Hepatocyte (in vitro differentiated cells): ENCODE data around the gene MUC6. TPM values are rescaled to one million over a fixed set of nuclear protein-coding genes. Genes with fewer than 3 reads are reported as not detected.

Experiments
- DNase-seq: peaks from one replicate; pipeline ENCODE4 v3.0.0-alpha.2; 2016; ENCODE audit warnings: low spot score
- H2AFZ ChIP-seq: fragments of 200-600 bp; sonication (generic); 2 replicates; pipeline ENCODE4 v1.6.0; 2016; ENCODE audit warnings: antibody characterized with exemption, mild to moderate bottlenecking
- H3K27ac ChIP-seq: fragments of 200-600 bp; sonication (generic); 2 replicates; pipeline ENCODE4 v1.5.1; 2016; ENCODE audit warnings: mild to moderate bottlenecking
- H3K27me3 ChIP-seq: fragments of 200-600 bp; sonication (generic); 2 replicates; pipeline ENCODE4 v1.6.1; 2016
- H3K36me3 ChIP-seq: fragments of 200-600 bp; sonication (generic); replicated peaks from 2 replicates; pipeline ENCODE4 v1.5.1; 2016; ENCODE audit warnings: low read depth; ENCODE audit not compliant: insufficient read depth
- H3K4me1 ChIP-seq: fragments of 200-600 bp; sonication (generic); 2 replicates; pipeline ENCODE4 v1.5.1; 2016; ENCODE audit warnings: mild to moderate bottlenecking, moderate library complexity; ENCODE audit not compliant: insufficient read depth
- H3K4me2 ChIP-seq: fragments of 200-600 bp; sonication (generic); 2 replicates; pipeline ENCODE4 v1.6.0; 2016
- H3K4me3 ChIP-seq: fragments of 200-600 bp; sonication (generic); 2 replicates; pipeline ENCODE4 v1.5.1; 2016; ENCODE audit warnings: mild to moderate bottlenecking
- H3K79me2 ChIP-seq: fragments of 200-600 bp; sonication (generic); 2 replicates; pipeline ENCODE4 v1.6.0; 2017; ENCODE audit warnings: mild to moderate bottlenecking
- H3K9me2 ChIP-seq: fragments of 200-600 bp; sonication (generic); replicated peaks from 2 replicates; pipeline ENCODE4 v1.6.0; 2017; ENCODE audit warnings: mild to moderate bottlenecking; ENCODE audit not compliant: insufficient read depth
- H3K9me3 ChIP-seq: fragments of 200-600 bp; sonication (generic); 2 replicates; pipeline ENCODE4 v1.5.1; 2016; ENCODE audit warnings: low read depth, mild to moderate bottlenecking
- H4K20me1 ChIP-seq: fragments of 200-600 bp; sonication (generic); 2 replicates; pipeline ENCODE4 v1.6.0; 2016; ENCODE audit warnings: mild to moderate bottlenecking; ENCODE audit not compliant: insufficient read depth, poor library complexity, severe bottlenecking
- EZH2 ChIP-seq: fragments of 200-600 bp; sonication (generic); IDR thresholded peaks from 2 replicates; pipeline ENCODE4 v1.6.1; 2016; ENCODE audit warnings: antibody characterized with exemption, mild to moderate bottlenecking, borderline replicate concordance
- EZH2phosphoT487 ChIP-seq: fragments of 200-600 bp; sonication (generic); IDR thresholded peaks from one replicate; pipeline ENCODE4 v1.6.1; 2018; ENCODE audit warnings: antibody characterized with exemption, mild to moderate bottlenecking, low read depth, moderate library complexity; ENCODE audit not compliant: unreplicated experiment, severe bottlenecking
- WGBS: methylation state at CpG from one replicate; pipeline ENCODE4 v1.1.6; 2016; ENCODE audit warnings: low lambda C conversion rate; ENCODE audit errors: missing lambda C conversion rate; 5-methylcytosine and 5-hydroxymethylcytosine counted together
- polyA plus RNA-seq: library from polyadenylated mRNA; unstranded; fragments of >200 nt; fragmentation: Nextera tagmentation; extraction: Ambion mirVana; gene quantifications from 2 replicates; pipeline ENCODE4 v1.2.1, GENCODE V29; 2016
- total RNA-seq: library from RNA; depleted of rRNA; stranded (reverse); fragments of >200 nt; gene quantifications from 2 replicates; pipeline ENCODE4 v1.2.3, GENCODE V29; 2014
- TF ChIP-seq, protein P1 (sequence below): fragments of 200-600 bp; sonication (generic); IDR thresholded peaks from 2 replicates; pipeline ENCODE4 v1.5.1; 2016; ENCODE audit warnings: antibody characterized with exemption, mild to moderate bottlenecking; ENCODE audit not compliant: poor library complexity

MUC6 gene
- total and polyA plus RNA-seq, 2 experiments from 2014 or later = not detected

DNA sequence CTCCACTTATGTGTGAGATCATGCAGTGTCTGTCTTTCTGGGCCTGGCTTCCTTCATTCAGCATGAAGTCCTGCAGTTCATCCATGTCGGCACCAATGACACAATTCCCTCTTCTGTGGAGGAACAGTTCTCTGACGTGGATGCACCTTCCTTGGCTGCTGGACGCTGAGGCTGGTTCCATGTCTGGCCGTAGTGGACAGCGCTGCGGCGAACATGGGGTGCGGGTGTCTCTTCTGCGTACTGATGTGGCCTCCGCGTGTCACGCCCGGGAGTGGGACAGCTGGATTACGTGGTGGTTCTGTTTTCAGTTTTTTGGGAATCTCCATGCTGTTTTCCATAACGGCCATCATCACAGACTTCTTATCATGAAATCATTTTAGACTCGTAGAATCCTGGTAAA, 21.3 kb upstream of the MUC6 start:
- no peaks in the 10 kb centered on the region for H4K20me1 ChIP-seq
- no peak overlapping the region for H2AFZ ChIP-seq
- TF ChIP-seq EZH2phosphoT487 (no peak), EZH2 (no peak)
- TF ChIP-seq, protein P1, sequence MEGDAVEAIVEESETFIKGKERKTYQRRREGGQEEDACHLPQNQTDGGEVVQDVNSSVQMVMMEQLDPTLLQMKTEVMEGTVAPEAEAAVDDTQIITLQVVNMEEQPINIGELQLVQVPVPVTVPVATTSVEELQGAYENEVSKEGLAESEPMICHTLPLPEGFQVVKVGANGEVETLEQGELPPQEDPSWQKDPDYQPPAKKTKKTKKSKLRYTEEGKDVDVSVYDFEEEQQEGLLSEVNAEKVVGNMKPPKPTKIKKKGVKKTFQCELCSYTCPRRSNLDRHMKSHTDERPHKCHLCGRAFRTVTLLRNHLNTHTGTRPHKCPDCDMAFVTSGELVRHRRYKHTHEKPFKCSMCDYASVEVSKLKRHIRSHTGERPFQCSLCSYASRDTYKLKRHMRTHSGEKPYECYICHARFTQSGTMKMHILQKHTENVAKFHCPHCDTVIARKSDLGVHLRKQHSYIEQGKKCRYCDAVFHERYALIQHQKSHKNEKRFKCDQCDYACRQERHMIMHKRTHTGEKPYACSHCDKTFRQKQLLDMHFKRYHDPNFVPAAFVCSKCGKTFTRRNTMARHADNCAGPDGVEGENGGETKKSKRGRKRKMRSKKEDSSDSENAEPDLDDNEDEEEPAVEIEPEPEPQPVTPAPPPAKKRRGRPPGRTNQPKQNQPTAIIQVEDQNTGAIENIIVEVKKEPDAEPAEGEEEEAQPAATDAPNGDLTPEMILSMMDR = no peak
- H3K27me3 ChIP-seq = no peaks in the 10 kb centered on the region
- DNase-seq = no peak
- no peak overlapping the region for H3K27ac ChIP-seq
- peaks cover 6% of the 10 kb centered on the region for H3K4me1 ChIP-seq
- no peak overlapping the region for H3K4me3 ChIP-seq
- WGBS = 88% methylated on average over 16 of the region's 16 CpGs
- no peaks in the 10 kb centered on the region for H3K36me3 ChIP-seq
- H3K9me2 ChIP-seq = no peaks in the 10 kb centered on the region
- no peaks in the 10 kb centered on the region for H3K79me2 ChIP-seq
- H3K9me3 ChIP-seq = no peaks in the 10 kb centered on the region
- no peak overlapping the region for H3K4me2 ChIP-seq

DNA sequence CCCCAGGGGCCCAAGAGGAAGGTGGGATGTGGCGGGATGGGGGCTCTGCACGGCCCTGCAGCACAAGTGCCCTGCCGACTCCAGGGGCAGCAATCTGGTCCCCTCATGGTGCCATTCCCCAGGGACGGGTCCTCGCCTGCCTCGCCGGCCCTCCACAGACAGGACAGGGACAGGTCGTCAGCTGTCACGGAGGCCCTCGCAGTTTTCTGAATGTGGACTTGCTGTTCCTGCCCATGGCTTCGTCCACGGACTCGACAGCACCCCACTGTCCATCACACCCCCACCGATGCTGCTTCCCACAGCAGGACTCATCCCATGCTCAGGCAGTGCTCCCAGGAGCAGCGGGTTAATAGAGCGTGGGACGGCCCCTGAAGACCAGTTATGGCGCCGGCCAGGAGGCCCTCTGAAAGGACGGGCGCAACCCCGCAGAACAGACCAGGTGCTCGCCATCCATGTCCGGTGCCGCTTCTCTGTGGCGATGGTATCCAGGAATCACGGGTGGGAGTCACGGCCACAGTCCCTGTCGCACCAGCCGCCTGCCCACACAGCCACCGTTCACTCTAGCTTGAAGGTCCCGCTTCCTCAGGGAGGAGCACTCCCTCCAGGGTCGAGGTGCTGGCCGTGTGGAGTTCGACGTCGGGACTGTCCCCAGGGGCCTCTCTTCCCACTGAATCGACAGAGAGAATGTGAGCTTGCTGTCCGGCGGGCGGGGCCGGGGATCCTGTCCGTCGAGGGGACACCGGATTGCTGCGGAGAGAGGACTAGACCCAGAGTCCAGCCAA, 19.7 kb upstream of the MUC6 start:
- H3K4me1 ChIP-seq = peaks cover 6% of the 10 kb centered on the region
- H3K36me3 ChIP-seq = no peaks in the 10 kb centered on the region
- 92% methylated on average over 44 of the region's 46 CpGs for WGBS
- H3K79me2 ChIP-seq = no peaks in the 10 kb centered on the region
- H3K9me3 ChIP-seq = no peaks in the 10 kb centered on the region
- TF ChIP-seq, protein P1 = no peak
- TF ChIP-seq EZH2phosphoT487 = no peak
- H2AFZ ChIP-seq = no peak overlapping the region
- no peaks in the 10 kb centered on the region for H3K9me2 ChIP-seq
- H3K27ac ChIP-seq = no peak overlapping the region
- no peaks in the 10 kb centered on the region for H3K27me3 ChIP-seq
- no peak overlapping the region for H3K4me3 ChIP-seq
- no peaks in the 10 kb centered on the region for H4K20me1 ChIP-seq
- no peak overlapping the region for H3K4me2 ChIP-seq
- DNase-seq = no peak

GRCh38 chr11:1055109-1055703, 18.7 kb upstream of the MUC6 start:
- H3K36me3 ChIP-seq = no peaks in the 10 kb centered on the region
- no peaks in the 10 kb centered on the region for H3K9me3 ChIP-seq
- no peaks in the 10 kb centered on the region for H3K27me3 ChIP-seq
- H3K4me2 ChIP-seq = no peak overlapping the region
- no peaks in the 10 kb centered on the region for H3K9me2 ChIP-seq
- H3K4me3 ChIP-seq = no peak overlapping the region
- no peaks in the 10 kb centered on the region for H3K79me2 ChIP-seq
- TF ChIP-seq EZH2 = no peak
- TF ChIP-seq, protein P1 = no peak
- no peak for TF ChIP-seq EZH2phosphoT487
- WGBS = 93% methylated on average over 17 of the region's 17 CpGs
- H3K27ac ChIP-seq = no peak overlapping the region
- no peak overlapping the region for H2AFZ ChIP-seq
- no peaks in the 10 kb centered on the region for H4K20me1 ChIP-seq
- no peak for DNase-seq
- peaks cover 6% of the 10 kb centered on the region for H3K4me1 ChIP-seq
